Measurements from ENCODE around the gene RCAN2. TPM values are rescaled to one million over a fixed set of nuclear protein-coding genes. Genes with fewer than 3 reads are reported as not detected.

RCAN2 gene
- polyA plus RNA-seq, 1 donor from 2014 or later: 37.4 TPM

DNA sequence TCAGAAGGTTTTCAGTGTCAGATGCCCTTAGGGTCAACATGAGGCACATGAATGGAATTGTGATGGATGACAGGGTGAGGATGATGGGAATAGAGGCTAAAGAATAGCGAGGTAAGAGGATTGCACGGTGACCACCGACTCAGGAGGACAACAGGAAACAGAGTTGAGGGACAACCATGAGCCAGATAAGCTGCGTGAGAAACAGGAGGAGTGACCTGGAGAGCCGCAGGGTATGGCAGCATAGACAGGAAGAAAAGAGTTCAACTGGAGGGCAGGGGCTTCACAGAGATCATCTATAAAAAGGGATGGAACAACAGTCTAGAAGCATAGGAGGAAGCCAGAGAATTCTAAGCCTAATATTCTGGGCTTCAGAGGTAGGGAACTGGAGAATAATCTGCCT lies 235.7 kb downstream of the RCAN2 start:
- no peaks in the 10 kb centered on the region for H3K9me2 ChIP-seq (ENCODE audit: insufficient read depth, low read length)
- no peak overlapping the region for H3K27ac ChIP-seq (ENCODE audit: low read length)
- no peak overlapping the region for H3K9ac ChIP-seq (ENCODE audit: low read length)
- H3K79me2 ChIP-seq (replicated peaks; ENCODE audit: insufficient read depth, low read length): no peaks in the 10 kb centered on the region
- H3K27me3 ChIP-seq (ENCODE audit: insufficient read depth, low read depth, low read length): no peaks in the 10 kb centered on the region
- no peak for TF ChIP-seq REST (IDR thresholded peaks at IDR 0.05; ENCODE audit: borderline replicate concordance)
- TF ChIP-seq RAD21 (conservative IDR thresholded peaks at IDR 0.05): no peak
- no peak for TF ChIP-seq EZH2 (IDR thresholded peaks at IDR 0.05; ENCODE audit: borderline replicate concordance, insufficient read depth, low read length, poor library complexity, severe bottlenecking)
- TF ChIP-seq TAF1 (IDR thresholded peaks at IDR 0.05; ENCODE audit: low read depth): no peak
- TF ChIP-seq SMC3 (conservative IDR thresholded peaks at IDR 0.05; ENCODE audit: poor library complexity): no peak
- TF ChIP-seq MXI1 (conservative IDR thresholded peaks at IDR 0.05; ENCODE audit: poor library complexity, severe bottlenecking): no peak
- H4K20me1 ChIP-seq (ENCODE audit: insufficient read depth): no peaks in the 10 kb centered on the region
- H2AFZ ChIP-seq (ENCODE audit: low read depth, low read length): no peak overlapping the region
- no peaks in the 10 kb centered on the region for H3F3A ChIP-seq (ENCODE audit: insufficient read depth, low read length, poor library complexity, severe bottlenecking)
- H3K4me2 ChIP-seq (ENCODE audit: low read length): no peak overlapping the region
- no peaks in the 10 kb centered on the region for H3K9me3 ChIP-seq (ENCODE audit: low read length)
- no peaks in the 10 kb centered on the region for H3K36me3 ChIP-seq (ENCODE audit: insufficient read depth, low read length)
- no peak overlapping the region for H3K4me3 ChIP-seq (ENCODE audit: low read length)

DNA sequence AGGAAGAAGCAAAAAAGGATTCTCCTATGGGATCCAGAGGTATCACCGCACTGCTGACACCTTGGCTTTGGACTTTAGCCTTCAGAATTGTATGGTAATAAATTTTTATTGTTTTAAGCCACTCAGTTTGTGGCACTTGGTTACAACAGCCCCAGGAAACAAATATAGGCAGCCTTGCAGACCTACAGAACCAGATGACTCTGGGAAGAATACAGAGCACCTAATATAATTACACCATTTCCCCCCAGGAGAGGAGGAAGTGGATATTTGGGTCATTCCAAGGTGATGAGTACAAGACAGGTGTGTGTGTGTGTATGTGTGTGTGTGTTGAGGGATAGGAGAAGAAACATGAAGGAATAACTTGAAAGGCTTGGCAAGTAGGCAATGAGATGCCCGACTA lies 236.3 kb downstream of the RCAN2 start:
- no peaks in the 10 kb centered on the region for H3K9me2 ChIP-seq (ENCODE audit: insufficient read depth, low read length)
- H2AFZ ChIP-seq (ENCODE audit: low read depth, low read length): no peak overlapping the region
- H3K4me3 ChIP-seq (ENCODE audit: low read length): no peak overlapping the region
- H3K79me2 ChIP-seq (replicated peaks; ENCODE audit: insufficient read depth, low read length): no peaks in the 10 kb centered on the region
- no peak overlapping the region for H3K27ac ChIP-seq (ENCODE audit: low read length)
- no peaks in the 10 kb centered on the region for H4K20me1 ChIP-seq (ENCODE audit: insufficient read depth)
- H3K36me3 ChIP-seq (ENCODE audit: insufficient read depth, low read length): no peaks in the 10 kb centered on the region
- H3K9me3 ChIP-seq (ENCODE audit: low read length): no peaks in the 10 kb centered on the region
- no peak overlapping the region for H3K4me2 ChIP-seq (ENCODE audit: low read length)
- H3K9ac ChIP-seq (ENCODE audit: low read length): no peak overlapping the region
- H3F3A ChIP-seq (ENCODE audit: insufficient read depth, low read length, poor library complexity, severe bottlenecking): no peaks in the 10 kb centered on the region
- TF ChIP-seq, protein P1, sequence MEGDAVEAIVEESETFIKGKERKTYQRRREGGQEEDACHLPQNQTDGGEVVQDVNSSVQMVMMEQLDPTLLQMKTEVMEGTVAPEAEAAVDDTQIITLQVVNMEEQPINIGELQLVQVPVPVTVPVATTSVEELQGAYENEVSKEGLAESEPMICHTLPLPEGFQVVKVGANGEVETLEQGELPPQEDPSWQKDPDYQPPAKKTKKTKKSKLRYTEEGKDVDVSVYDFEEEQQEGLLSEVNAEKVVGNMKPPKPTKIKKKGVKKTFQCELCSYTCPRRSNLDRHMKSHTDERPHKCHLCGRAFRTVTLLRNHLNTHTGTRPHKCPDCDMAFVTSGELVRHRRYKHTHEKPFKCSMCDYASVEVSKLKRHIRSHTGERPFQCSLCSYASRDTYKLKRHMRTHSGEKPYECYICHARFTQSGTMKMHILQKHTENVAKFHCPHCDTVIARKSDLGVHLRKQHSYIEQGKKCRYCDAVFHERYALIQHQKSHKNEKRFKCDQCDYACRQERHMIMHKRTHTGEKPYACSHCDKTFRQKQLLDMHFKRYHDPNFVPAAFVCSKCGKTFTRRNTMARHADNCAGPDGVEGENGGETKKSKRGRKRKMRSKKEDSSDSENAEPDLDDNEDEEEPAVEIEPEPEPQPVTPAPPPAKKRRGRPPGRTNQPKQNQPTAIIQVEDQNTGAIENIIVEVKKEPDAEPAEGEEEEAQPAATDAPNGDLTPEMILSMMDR (IDR thresholded peaks at IDR 0.05; ENCODE audit: poor library complexity, severe bottlenecking): no peak
- TF ChIP-seq POLR2AphosphoS5 (IDR thresholded peaks at IDR 0.05): no peak
- TF ChIP-seq RAD21 (conservative IDR thresholded peaks at IDR 0.05): no peak
- no peak for TF ChIP-seq REST (IDR thresholded peaks at IDR 0.05; ENCODE audit: borderline replicate concordance)
- no peak for TF ChIP-seq MXI1 (conservative IDR thresholded peaks at IDR 0.05; ENCODE audit: poor library complexity, severe bottlenecking)
- no peak for TF ChIP-seq EZH2 (IDR thresholded peaks at IDR 0.05; ENCODE audit: borderline replicate concordance, insufficient read depth, low read length, poor library complexity, severe bottlenecking)
- TF ChIP-seq TAF1 (IDR thresholded peaks at IDR 0.05; ENCODE audit: low read depth): no peak
- no peak for TF ChIP-seq EP300 (conservative IDR thresholded peaks at IDR 0.05; ENCODE audit: poor library complexity, severe bottlenecking)
- no peak for TF ChIP-seq SMC3 (conservative IDR thresholded peaks at IDR 0.05; ENCODE audit: poor library complexity)
- no peaks in the 10 kb centered on the region for H3K27me3 ChIP-seq (ENCODE audit: insufficient read depth, low read depth, low read length)
